Measurements from ENCODE around the gene FAM209B. TPM values are rescaled to one million over a fixed set of nuclear protein-coding genes. Genes with fewer than 3 reads are reported as not detected.
"Not testable (repeated sequence)": the region's sequence is repeated elsewhere in the genome, so short reads cannot be mapped to it uniquely, and the experiment has no call there.

FAM209B gene
- total and polyA plus RNA-seq, 8 donors = 0.75 to 0.78 TPM; not detected in 6

DNA sequence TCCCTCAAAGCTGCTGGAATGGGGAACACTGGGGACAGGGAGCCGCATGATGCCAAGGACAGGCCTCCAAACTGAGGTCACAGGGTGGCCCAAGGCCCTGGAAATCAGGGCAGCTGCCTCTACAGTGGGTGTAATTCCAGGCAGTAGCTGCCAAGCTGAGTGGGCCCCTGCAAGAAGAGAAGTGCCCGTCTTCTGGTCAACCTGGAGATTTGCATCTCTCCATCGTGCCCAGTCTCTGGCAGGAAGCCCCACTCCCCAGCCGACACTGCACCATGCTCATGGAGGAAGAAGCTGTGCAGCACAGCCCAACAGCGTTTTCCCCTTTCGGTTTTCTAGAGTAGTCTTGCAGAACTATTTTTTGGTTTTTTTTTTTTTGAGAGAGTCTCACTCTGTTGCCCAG is 10.7 kb upstream of the FAM209B start:
- no peaks in the 10 kb centered on the region for H3K27me3 ChIP-seq
- no peak overlapping the region for H3K4me3 ChIP-seq
- intact Hi-C loops (cut with DNase I; ENCODE audit: low total_unique reads) = no loop called here
- no peak overlapping the region for H3K27ac ChIP-seq
- H3K36me3 ChIP-seq = peaks cover 34 to 45% (median 39%) of the 10 kb centered on the region in 4 donors
- TF ChIP-seq, protein P1, sequence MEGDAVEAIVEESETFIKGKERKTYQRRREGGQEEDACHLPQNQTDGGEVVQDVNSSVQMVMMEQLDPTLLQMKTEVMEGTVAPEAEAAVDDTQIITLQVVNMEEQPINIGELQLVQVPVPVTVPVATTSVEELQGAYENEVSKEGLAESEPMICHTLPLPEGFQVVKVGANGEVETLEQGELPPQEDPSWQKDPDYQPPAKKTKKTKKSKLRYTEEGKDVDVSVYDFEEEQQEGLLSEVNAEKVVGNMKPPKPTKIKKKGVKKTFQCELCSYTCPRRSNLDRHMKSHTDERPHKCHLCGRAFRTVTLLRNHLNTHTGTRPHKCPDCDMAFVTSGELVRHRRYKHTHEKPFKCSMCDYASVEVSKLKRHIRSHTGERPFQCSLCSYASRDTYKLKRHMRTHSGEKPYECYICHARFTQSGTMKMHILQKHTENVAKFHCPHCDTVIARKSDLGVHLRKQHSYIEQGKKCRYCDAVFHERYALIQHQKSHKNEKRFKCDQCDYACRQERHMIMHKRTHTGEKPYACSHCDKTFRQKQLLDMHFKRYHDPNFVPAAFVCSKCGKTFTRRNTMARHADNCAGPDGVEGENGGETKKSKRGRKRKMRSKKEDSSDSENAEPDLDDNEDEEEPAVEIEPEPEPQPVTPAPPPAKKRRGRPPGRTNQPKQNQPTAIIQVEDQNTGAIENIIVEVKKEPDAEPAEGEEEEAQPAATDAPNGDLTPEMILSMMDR (IDR thresholded peaks at IDR 0.05) = no peak
- TF ChIP-seq EP300 (IDR thresholded peaks at IDR 0.05) (no peak), POLR2AphosphoS5 (IDR thresholded peaks at IDR 0.05) (no peak), POLR2A (IDR thresholded peaks at IDR 0.05) (no peak)
- peaks cover 14 to 31% (median 28%) of the 10 kb centered on the region in 4 donors for H3K9me3 ChIP-seq
- no peaks in the 10 kb centered on the region for H3K4me1 ChIP-seq
- DNase-seq = no peak
- WGBS, 5 donors = 79 to 91% (median 89%) methylated on average over 6 of the region's 6 CpGs

- H3K4me3 ChIP-seq; intact Hi-C loops (cut with DNase I; ENCODE audit: low total_unique reads); DNase-seq; H3K27me3 ChIP-seq; H3K27ac ChIP-seq; H3K4me1 ChIP-seq: not testable (repeated sequence)
- Histone ChIP-seq H3K9me3 (peaks cover 14 to 23% (median 22%) of the 10 kb centered on the region in 4 donors), H3K36me3 (peaks cover 13 to 23% (median 18%) of the 10 kb centered on the region in 4 donors)
- 82 to 96% (median 90%) methylated on average over 5 to 7 of the region's 7 CpGs for WGBS, 5 donors
Observed at GRCh38 chr20:56524444-56524843, 8.6 kb upstream of the FAM209B start, which contains the start of gene FAM209A. Gene FAM209A (plus strand): TSS chr20:56524744. CDS start chr20:56524809, 65 bp downstream.

- intact Hi-C loops (cut with DNase I; ENCODE audit: low total_unique reads) = no loop called here
Observed at GRCh38 chr20:56527521-56527920, 5.5 kb upstream of the FAM209B start.

GRCh38 chr20:56537997-56538396 is 5.0 kb downstream of the FAM209B start:
- 33 to 65% (median 41%) methylated on average over 3 of the region's 3 CpGs for WGBS, 5 donors
- intact Hi-C loops (cut with DNase I; ENCODE audit: low total_unique reads) = loop anchor here (10.0 kb wide), 1 partner anchor 57 kb away; no protein-coding TSS in a partner anchor

More at GRCh38 chr20:56527521-56527920, 5.5 kb upstream of the FAM209B start:
- Histone ChIP-seq H3K36me3 (no peaks in the 10 kb centered on the region), H3K27me3 (no peaks in the 10 kb centered on the region), H3K4me1 (no peaks in the 10 kb centered on the region), H3K27ac (no peak overlapping the region), H3K9me3 (no peaks in the 10 kb centered on the region), H3K4me3 (no peak overlapping the region)
- DNase-seq = no peak
- 89 to 98% (median 95%) methylated on average over 4 to 7 of the region's 7 CpGs for WGBS, 5 donors
- TF ChIP-seq, protein P1 (IDR thresholded peaks at IDR 0.05) = no peak
- TF ChIP-seq POLR2A (IDR thresholded peaks at IDR 0.05) (no peak), POLR2AphosphoS5 (IDR thresholded peaks at IDR 0.05) (no peak), EP300 (IDR thresholded peaks at IDR 0.05) (no peak)

GRCh38 chr20:56540415-56540814 is 7.4 kb downstream of the FAM209B start:
- TF ChIP-seq, protein P1 (IDR thresholded peaks at IDR 0.05) = no peak
- WGBS, 5 donors = 83 to 91% (median 85%) methylated on average over 6 of the region's 6 CpGs

More at GRCh38 chr20:56537997-56538396, 5.0 kb downstream of the FAM209B start:
- no peak overlapping the region for H3K4me3 ChIP-seq
- no peaks in the 10 kb centered on the region for H3K9me3 ChIP-seq
- no peaks in the 10 kb centered on the region for H3K36me3 ChIP-seq
- TF ChIP-seq, protein P1 (IDR thresholded peaks at IDR 0.05) = no peak
- TF ChIP-seq POLR2AphosphoS5 (IDR thresholded peaks at IDR 0.05) (no peak), EP300 (IDR thresholded peaks at IDR 0.05) (no peak), POLR2A (IDR thresholded peaks at IDR 0.05) (no peak)
- no peaks in the 10 kb centered on the region for H3K4me1 ChIP-seq
- no peaks in the 10 kb centered on the region for H3K27me3 ChIP-seq
- H3K27ac ChIP-seq = no peak overlapping the region
- DNase-seq = no peak

More at GRCh38 chr20:56540415-56540814, 7.4 kb downstream of the FAM209B start:
- DNase-seq = no peak
- intact Hi-C loops (cut with DNase I; ENCODE audit: low total_unique reads) = no loop called here
- H3K4me3 ChIP-seq = no peak overlapping the region
- no peak overlapping the region for H3K27ac ChIP-seq
- no peaks in the 10 kb centered on the region for H3K4me1 ChIP-seq
- no peaks in the 10 kb centered on the region for H3K9me3 ChIP-seq
- no peaks in the 10 kb centered on the region for H3K27me3 ChIP-seq
- no peaks in the 10 kb centered on the region for H3K36me3 ChIP-seq

Data from stomach (tissue), 9 donors.